Panc1 (cell line): ENCODE data around the gene TNFSF9.

Source experiments
- CTCF ChIP-seq: fragments of 450-650 bp; IDR thresholded peaks from 2 replicates; pipeline ENCODE4 v1.5.1; 2017; ENCODE audit warnings: mild to moderate bottlenecking
- POLR2AphosphoS5 ChIP-seq: IDR thresholded peaks from 2 replicates; pipeline ENCODE4 v1.6.1; 2012; ENCODE audit warnings: mild to moderate bottlenecking, low read depth, low read length, moderate library complexity
- REST ChIP-seq, 2 experiments: IDR thresholded peaks; 2 replicates each; pipeline ENCODE4 v1.6.1; 2011 to 2012; ENCODE audit warnings: low read depth in 2 of 2, control low read depth in 1 of 2, low read length in 1 of 2, mild to moderate bottlenecking in 1 of 2, moderate library complexity in 1 of 2; ENCODE audit not compliant: insufficient read depth in 1 of 2
- SIN3A ChIP-seq: IDR thresholded peaks from 2 replicates; pipeline ENCODE4 v1.6.1; 2012; ENCODE audit warnings: low read depth, mild to moderate bottlenecking, low read length, moderate library complexity, borderline replicate concordance; ENCODE audit not compliant: insufficient read depth
- TCF7L2 ChIP-seq: IDR thresholded peaks from 2 replicates; pipeline ENCODE4 v1.6.1; 2011; ENCODE audit warnings: mild to moderate bottlenecking, low read depth, low read length, inconsistent platforms

- no peak for TF ChIP-seq CTCF
- no peak for TF ChIP-seq POLR2AphosphoS5
- no peak for TF ChIP-seq REST (IDR thresholded peaks at IDR 0.05; ENCODE audit: insufficient read depth in 1 of 2, low read depth in 2 of 2, low read length in 1 of 2)
- TF ChIP-seq SIN3A: no peak
- no peak for TF ChIP-seq TCF7L2
These were observed 46.1 kb downstream of the TNFSF9 start for GRCh38 chr19:6576869-6577475.
